ENCODE data around the gene DNMBP.

- TF ChIP-seq CTCF (IDR thresholded peaks at IDR 0.05; ENCODE audit: poor library complexity) (no peak), EZH2phosphoT487 (IDR thresholded peaks at IDR 0.05; ENCODE audit: low read depth, severe bottlenecking, unreplicated experiment) (no peak)
Measured at GRCh38 chr10:100045592-100045991, 35.8 kb upstream of the DNMBP start.

Data from hepatocyte (in vitro differentiated cells).